Measurements from ENCODE around the gene C1QBP. TPM values are rescaled to one million over a fixed set of nuclear protein-coding genes. Genes with fewer than 3 reads are reported as not detected.

Gene C1QBP
- polyA plus RNA-seq, 2 donors: 118 to 204 TPM

- no peaks in the 10 kb centered on the region for H3K27me3 ChIP-seq (ENCODE audit: control insufficient read depth in 1 of 2, insufficient read depth in 2 of 2, low read length in 2 of 2)
- peak within 1 kb of the TSS; percentile 92 to 97 for H3K27ac ChIP-seq (ENCODE audit: low read depth in 2 of 2, low read length in 1 of 2)
- H3K4me3 ChIP-seq (ENCODE audit: low read depth in 1 of 2, low read length in 2 of 2): peak within 1 kb of the TSS; percentile 71 to 86
- 0% methylated on average over 41 of the region's 41 CpGs for WGBS, 2 donors
- H3K4me1 ChIP-seq (ENCODE audit: control insufficient read depth in 2 of 2, insufficient read depth in 2 of 2, low read length in 1 of 2): peaks cover 0 to 2% of the 10 kb centered on the region in 2 donors
- H3K9me3 ChIP-seq (ENCODE audit: control insufficient read depth in 2 of 2, insufficient read depth in 1 of 2, low read depth in 1 of 2, low read length in 1 of 2): no peaks in the 10 kb centered on the region
- H3K36me3 ChIP-seq (ENCODE audit: control insufficient read depth in 2 of 2, insufficient read depth in 2 of 2, low read length in 1 of 2): peaks cover 0 to 5% of the 10 kb centered on the region in 2 donors
Observed at GRCh38 chr17:5419959-5420653, 18.8 kb downstream of the C1QBP start, which contains the start of gene RPAIN. Gene RPAIN, plus strand, starts transcription at chr17:5420182. Its CDS starts 29 bp downstream, at chr17:5420211.

GRCh38 chr17:5419356-5419958 is 19.5 kb downstream of the C1QBP start, which contains the start of gene NUP88:
Gene NUP88, minus strand, starts transcription at chr17:5419662. Its CDS starts 12 bp downstream, at chr17:5419650.
- Histone ChIP-seq H3K4me1 (ENCODE audit: control insufficient read depth in 2 of 2, insufficient read depth in 2 of 2, low read length in 1 of 2) (peaks cover 0 to 2% of the 10 kb centered on the region in 2 donors), H3K4me3 (ENCODE audit: low read depth in 1 of 2, low read length in 2 of 2) (peak within 1 kb of the TSS; percentile 71 to 86), H3K36me3 (ENCODE audit: control insufficient read depth in 2 of 2, insufficient read depth in 2 of 2, low read length in 1 of 2) (peaks cover 0 to 2% of the 10 kb centered on the region in 2 donors), H3K27me3 (ENCODE audit: control insufficient read depth in 1 of 2, insufficient read depth in 2 of 2, low read length in 2 of 2) (no peaks in the 10 kb centered on the region), H3K27ac (ENCODE audit: low read depth in 2 of 2, low read length in 1 of 2) (peak within 1 kb of the TSS; percentile 92 to 97), H3K9me3 (ENCODE audit: control insufficient read depth in 2 of 2, insufficient read depth in 1 of 2, low read depth in 1 of 2, low read length in 1 of 2) (no peaks in the 10 kb centered on the region)
- 0% methylated on average over 49 of the region's 49 CpGs for WGBS, 2 donors

- H3K27me3 ChIP-seq (ENCODE audit: control insufficient read depth in 1 of 2, insufficient read depth in 2 of 2, low read length in 2 of 2): no peaks in the 10 kb centered on the region
- 0% methylated on average over 26 of the region's 26 CpGs for WGBS, 2 donors
- H3K4me3 ChIP-seq (ENCODE audit: low read depth in 1 of 2, low read length in 2 of 2): peak overlapping the region; percentile 71 to 86
- H3K27ac ChIP-seq (ENCODE audit: low read depth in 2 of 2, low read length in 1 of 2): peak overlapping the region; percentile 92 to 97
- H3K9me3 ChIP-seq (ENCODE audit: control insufficient read depth in 2 of 2, insufficient read depth in 1 of 2, low read depth in 1 of 2, low read length in 1 of 2): no peaks in the 10 kb centered on the region
- peaks cover 0 to 2% of the 10 kb centered on the region in 2 donors for H3K4me1 ChIP-seq (ENCODE audit: control insufficient read depth in 2 of 2, insufficient read depth in 2 of 2, low read length in 1 of 2)
- H3K36me3 ChIP-seq (ENCODE audit: control insufficient read depth in 2 of 2, insufficient read depth in 2 of 2, low read length in 1 of 2): peaks cover 0 to 2% of the 10 kb centered on the region in 2 donors
Observed at GRCh38 chr17:5418858-5419355, 20.0 kb downstream of the C1QBP start.

- H3K4me1 ChIP-seq (ENCODE audit: control insufficient read depth in 2 of 2, insufficient read depth in 2 of 2, low read length in 1 of 2): peaks cover 0 to 2% of the 10 kb centered on the region in 2 donors
- H3K36me3 ChIP-seq (ENCODE audit: control insufficient read depth in 2 of 2, insufficient read depth in 2 of 2, low read length in 1 of 2): peaks cover 0 to 6% of the 10 kb centered on the region in 2 donors
- no peaks in the 10 kb centered on the region for H3K27me3 ChIP-seq (ENCODE audit: control insufficient read depth in 1 of 2, insufficient read depth in 2 of 2, low read length in 2 of 2)
- H3K27ac ChIP-seq (ENCODE audit: low read depth in 2 of 2, low read length in 1 of 2): peak overlapping the region in 1 of 2 donors; percentile 8
- WGBS, 2 donors: 56 to 60% methylated on average over 2 of the region's 2 CpGs
- H3K9me3 ChIP-seq (ENCODE audit: control insufficient read depth in 2 of 2, insufficient read depth in 1 of 2, low read depth in 1 of 2, low read length in 1 of 2): no peaks in the 10 kb centered on the region
- H3K4me3 ChIP-seq (ENCODE audit: low read depth in 1 of 2, low read length in 2 of 2): no peak overlapping the region
Observed at GRCh38 chr17:5416901-5417300, 22.1 kb downstream of the C1QBP start.

GRCh38 chr17:5413682-5414081 is 25.3 kb downstream of the C1QBP start:
- H3K27ac ChIP-seq (ENCODE audit: low read depth in 2 of 2, low read length in 1 of 2): peak overlapping the region; percentile 37 to 47
- WGBS, 2 donors: 31 to 51% methylated on average over 4 of the region's 4 CpGs
- no peaks in the 10 kb centered on the region for H3K27me3 ChIP-seq (ENCODE audit: control insufficient read depth in 1 of 2, insufficient read depth in 2 of 2, low read length in 2 of 2)
- peaks cover 0 to 2% of the 10 kb centered on the region in 2 donors for H3K4me1 ChIP-seq (ENCODE audit: control insufficient read depth in 2 of 2, insufficient read depth in 2 of 2, low read length in 1 of 2)
- H3K4me3 ChIP-seq (ENCODE audit: low read depth in 1 of 2, low read length in 2 of 2): no peak overlapping the region
- H3K9me3 ChIP-seq (ENCODE audit: control insufficient read depth in 2 of 2, insufficient read depth in 1 of 2, low read depth in 1 of 2, low read length in 1 of 2): no peaks in the 10 kb centered on the region
- peaks cover 4 to 8% of the 10 kb centered on the region in 2 donors for H3K36me3 ChIP-seq (ENCODE audit: control insufficient read depth in 2 of 2, insufficient read depth in 2 of 2, low read length in 1 of 2)

- Histone ChIP-seq H3K27ac (ENCODE audit: low read depth in 2 of 2, low read length in 1 of 2) (no peak overlapping the region), H3K4me3 (ENCODE audit: low read depth in 1 of 2, low read length in 2 of 2) (no peak overlapping the region), H3K36me3 (ENCODE audit: control insufficient read depth in 2 of 2, insufficient read depth in 2 of 2, low read length in 1 of 2) (peaks cover 17 to 20% of the 10 kb centered on the region in 2 donors), H3K27me3 (ENCODE audit: control insufficient read depth in 1 of 2, insufficient read depth in 2 of 2, low read length in 2 of 2) (no peaks in the 10 kb centered on the region), H3K9me3 (ENCODE audit: control insufficient read depth in 2 of 2, insufficient read depth in 1 of 2, low read depth in 1 of 2, low read length in 1 of 2) (no peaks in the 10 kb centered on the region), H3K4me1 (ENCODE audit: control insufficient read depth in 2 of 2, insufficient read depth in 2 of 2, low read length in 1 of 2) (no peaks in the 10 kb centered on the region)
- WGBS, 2 donors: 90 to 91% methylated on average over 7 of the region's 7 CpGs
Observed at GRCh38 chr17:5410594-5411272, 28.2 kb downstream of the C1QBP start.

GRCh38 chr17:5408186-5408585 is 30.8 kb downstream of the C1QBP start:
- H3K4me1 ChIP-seq (ENCODE audit: control insufficient read depth in 2 of 2, insufficient read depth in 2 of 2, low read length in 1 of 2): no peaks in the 10 kb centered on the region
- H3K9me3 ChIP-seq (ENCODE audit: control insufficient read depth in 2 of 2, insufficient read depth in 1 of 2, low read depth in 1 of 2, low read length in 1 of 2): no peaks in the 10 kb centered on the region
- H3K36me3 ChIP-seq (ENCODE audit: control insufficient read depth in 2 of 2, insufficient read depth in 2 of 2, low read length in 1 of 2): peaks cover 25 to 26% of the 10 kb centered on the region in 2 donors
- 83 to 87% methylated on average over 5 of the region's 5 CpGs for WGBS, 2 donors
- H3K27me3 ChIP-seq (ENCODE audit: control insufficient read depth in 1 of 2, insufficient read depth in 2 of 2, low read length in 2 of 2): no peaks in the 10 kb centered on the region
- H3K4me3 ChIP-seq (ENCODE audit: low read depth in 1 of 2, low read length in 2 of 2): no peak overlapping the region
- H3K27ac ChIP-seq (ENCODE audit: low read depth in 2 of 2, low read length in 1 of 2): no peak overlapping the region

GRCh38 chr17:5405400-5405799 is 33.6 kb downstream of the C1QBP start:
- Histone ChIP-seq H3K9me3 (ENCODE audit: control insufficient read depth in 2 of 2, insufficient read depth in 1 of 2, low read depth in 1 of 2, low read length in 1 of 2) (no peaks in the 10 kb centered on the region), H3K4me3 (ENCODE audit: low read depth in 1 of 2, low read length in 2 of 2) (no peak overlapping the region), H3K27ac (ENCODE audit: low read depth in 2 of 2, low read length in 1 of 2) (no peak overlapping the region), H3K4me1 (ENCODE audit: control insufficient read depth in 2 of 2, insufficient read depth in 2 of 2, low read length in 1 of 2) (no peaks in the 10 kb centered on the region), H3K27me3 (ENCODE audit: control insufficient read depth in 1 of 2, insufficient read depth in 2 of 2, low read length in 2 of 2) (no peaks in the 10 kb centered on the region), H3K36me3 (ENCODE audit: control insufficient read depth in 2 of 2, insufficient read depth in 2 of 2, low read length in 1 of 2) (peaks cover 21 to 25% of the 10 kb centered on the region in 2 donors)
- 71 to 85% methylated on average over 4 of the region's 4 CpGs for WGBS, 2 donors

GRCh38 chr17:5399767-5400166 is 39.2 kb downstream of the C1QBP start:
- Histone ChIP-seq H3K36me3 (ENCODE audit: control insufficient read depth in 2 of 2, insufficient read depth in 2 of 2, low read length in 1 of 2) (peaks cover 4 to 8% of the 10 kb centered on the region in 2 donors), H3K4me3 (ENCODE audit: low read depth in 1 of 2, low read length in 2 of 2) (no peak overlapping the region), H3K4me1 (ENCODE audit: control insufficient read depth in 2 of 2, insufficient read depth in 2 of 2, low read length in 1 of 2) (no peaks in the 10 kb centered on the region), H3K9me3 (ENCODE audit: control insufficient read depth in 2 of 2, insufficient read depth in 1 of 2, low read depth in 1 of 2, low read length in 1 of 2) (no peaks in the 10 kb centered on the region), H3K27ac (ENCODE audit: low read depth in 2 of 2, low read length in 1 of 2) (no peak overlapping the region), H3K27me3 (ENCODE audit: control insufficient read depth in 1 of 2, insufficient read depth in 2 of 2, low read length in 2 of 2) (no peaks in the 10 kb centered on the region)
- WGBS, 2 donors: 88 to 89% methylated on average over 6 of the region's 6 CpGs
